ENCODE results near the gene KCNF1. TPM values are rescaled to one million over a fixed set of nuclear protein-coding genes. Genes with fewer than 3 reads are reported as not detected.

Gene KCNF1
- total and polyA plus RNA-seq, 4 donors = 0.06 to 0.83 (median 0.26) TPM

GRCh38 chr2:10909996-10910341 is 1.8 kb upstream of the KCNF1 start:
- Histone ChIP-seq H3K4me1 (ENCODE audit: control insufficient read depth in 5 of 5, insufficient read depth in 5 of 5, low read length in 5 of 5) (peaks cover 0 to 11% (median 2%) of the 10 kb centered on the region in 5 donors), H3K4me3 (no peak overlapping the region), H3K27me3 (ENCODE audit: control insufficient read depth in 3 of 3, insufficient read depth in 3 of 3, low read length in 2 of 3) (peaks cover 9 to 25% (median 19%) of the 10 kb centered on the region in 3 donors), H3K36me3 (ENCODE audit: control insufficient read depth in 4 of 4, insufficient read depth in 4 of 4, low read length in 4 of 4) (no peaks in the 10 kb centered on the region), H3K9ac (ENCODE audit: insufficient read depth in 1 of 2, low read length in 2 of 2) (no peak overlapping the region), H3K9me3 (ENCODE audit: control insufficient read depth in 4 of 4, insufficient read depth in 3 of 4, low read length in 3 of 4) (peaks cover 0 to 7% (median 0%) of the 10 kb centered on the region in 4 donors), H3K27ac (ENCODE audit: low read depth in 1 of 2, low read length in 1 of 2) (no peak overlapping the region)
- no peak for ATAC-seq (ENCODE audit: insufficient read depth, low FRiP score)
- no peak for DNase-seq
- no peak for TF ChIP-seq CTCF (IDR thresholded peaks at IDR 0.05; ENCODE audit: control extremely low read depth, extremely low read depth)
- WGBS, 2 donors = 47 to 55% methylated on average over 3 of the region's 3 CpGs

- no peak for ATAC-seq (ENCODE audit: insufficient read depth, low FRiP score)
Measured at GRCh38 chr2:10910625-10911024, 1.1 kb upstream of the KCNF1 start.

DNA sequence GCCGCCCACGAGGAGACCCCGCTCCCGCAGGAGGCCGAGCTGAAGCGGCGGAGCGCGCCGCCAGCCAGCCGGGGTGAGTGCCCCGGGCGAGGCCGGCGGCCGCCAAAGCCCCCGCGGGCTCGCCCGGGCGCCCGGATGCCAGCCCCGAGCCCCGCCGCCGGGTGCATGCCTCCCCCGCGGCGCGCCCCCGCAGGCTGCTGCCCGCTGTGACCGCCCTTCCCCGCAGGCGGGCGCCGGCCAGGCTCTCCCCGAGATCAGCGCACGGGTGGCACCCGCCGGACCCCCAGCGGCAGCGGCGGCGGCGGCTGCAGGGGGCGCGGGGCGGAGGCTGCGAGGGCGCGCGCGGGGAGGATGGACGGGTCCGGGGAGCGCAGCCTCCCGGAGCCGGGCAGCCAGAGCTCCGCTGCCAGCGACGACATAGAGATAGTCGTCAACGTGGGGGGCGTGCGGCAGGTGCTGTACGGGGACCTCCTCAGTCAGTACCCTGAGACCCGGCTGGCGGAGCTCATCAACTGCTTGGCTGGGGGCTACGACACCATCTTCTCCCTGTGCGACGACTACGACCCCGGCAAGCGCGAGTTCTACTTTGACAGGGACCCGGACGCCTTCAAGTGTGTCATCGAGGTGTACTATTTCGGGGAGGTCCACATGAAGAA is 470 bp downstream of the KCNF1 start:
- DNase-seq (no peak), ATAC-seq (ENCODE audit: insufficient read depth, low FRiP score) (no peak)
- no peak overlapping the region for H3K9ac ChIP-seq (ENCODE audit: insufficient read depth in 1 of 2, low read length in 2 of 2)
- peaks cover 0 to 11% (median 2%) of the 10 kb centered on the region in 5 donors for H3K4me1 ChIP-seq (ENCODE audit: control insufficient read depth in 5 of 5, insufficient read depth in 5 of 5, low read length in 5 of 5)
- H3K27ac ChIP-seq (ENCODE audit: low read depth in 1 of 2, low read length in 1 of 2) = no peak overlapping the region
- H3K4me3 ChIP-seq = no peak overlapping the region
- H3K36me3 ChIP-seq (ENCODE audit: control insufficient read depth in 4 of 4, insufficient read depth in 4 of 4, low read length in 4 of 4) = no peaks in the 10 kb centered on the region
- peaks cover 0 to 6% (median 0%) of the 10 kb centered on the region in 4 donors for H3K9me3 ChIP-seq (ENCODE audit: control insufficient read depth in 4 of 4, insufficient read depth in 3 of 4, low read length in 3 of 4)
- TF ChIP-seq CTCF (IDR thresholded peaks at IDR 0.05; ENCODE audit: control extremely low read depth, extremely low read depth) = no peak
- H3K27me3 ChIP-seq (ENCODE audit: control insufficient read depth in 3 of 3, insufficient read depth in 3 of 3, low read length in 2 of 3) = peaks cover 9 to 25% (median 19%) of the 10 kb centered on the region in 3 donors
- WGBS, 2 donors = 6 to 10% methylated on average over 43 to 81 of the region's 81 CpGs

More at GRCh38 chr2:10910625-10911024, 1.1 kb upstream of the KCNF1 start:
- DNase-seq = no peak
- H3K9ac ChIP-seq (ENCODE audit: insufficient read depth in 1 of 2, low read length in 2 of 2) = no peak overlapping the region
- peaks cover 0 to 11% (median 2%) of the 10 kb centered on the region in 5 donors for H3K4me1 ChIP-seq (ENCODE audit: control insufficient read depth in 5 of 5, insufficient read depth in 5 of 5, low read length in 5 of 5)
- WGBS, 2 donors = 83 to 87% methylated on average over 11 of the region's 11 CpGs
- H3K36me3 ChIP-seq (ENCODE audit: control insufficient read depth in 4 of 4, insufficient read depth in 4 of 4, low read length in 4 of 4) = no peaks in the 10 kb centered on the region
- no peak for TF ChIP-seq CTCF (IDR thresholded peaks at IDR 0.05; ENCODE audit: control extremely low read depth, extremely low read depth)
- no peak overlapping the region for H3K27ac ChIP-seq (ENCODE audit: low read depth in 1 of 2, low read length in 1 of 2)
- H3K27me3 ChIP-seq (ENCODE audit: control insufficient read depth in 3 of 3, insufficient read depth in 3 of 3, low read length in 2 of 3) = peaks cover 9 to 25% (median 19%) of the 10 kb centered on the region in 3 donors
- H3K4me3 ChIP-seq = no peak overlapping the region
- peaks cover 0 to 6% (median 0%) of the 10 kb centered on the region in 4 donors for H3K9me3 ChIP-seq (ENCODE audit: control insufficient read depth in 4 of 4, insufficient read depth in 3 of 4, low read length in 3 of 4)

All from lung (tissue), 12 donors.